Body of pancreas (tissue), 4 donors: ENCODE measurements around the gene NRIP1.

Experiments
- POLR2A ChIP-seq, 3 donors: fragments of 450-650 bp; IDR thresholded peaks; one replicate each; pipeline ENCODE4 v1.6.1; 2016; ENCODE audit warnings: antibody characterized with exemption in 3 of 3, mild to moderate bottlenecking in 2 of 3
- TF ChIP-seq, protein P1 (sequence below), 7 experiments: fragments of 450-650 bp in 4 of 7; fragments of 200-600 bp in 3 of 7; sonication (generic) in 3 of 7; IDR thresholded peaks; one replicate each; pipeline ENCODE4 v1.5.1; 2016 to 2019; ENCODE audit warnings: antibody characterized with exemption in 7 of 7

- TF ChIP-seq, protein P1, sequence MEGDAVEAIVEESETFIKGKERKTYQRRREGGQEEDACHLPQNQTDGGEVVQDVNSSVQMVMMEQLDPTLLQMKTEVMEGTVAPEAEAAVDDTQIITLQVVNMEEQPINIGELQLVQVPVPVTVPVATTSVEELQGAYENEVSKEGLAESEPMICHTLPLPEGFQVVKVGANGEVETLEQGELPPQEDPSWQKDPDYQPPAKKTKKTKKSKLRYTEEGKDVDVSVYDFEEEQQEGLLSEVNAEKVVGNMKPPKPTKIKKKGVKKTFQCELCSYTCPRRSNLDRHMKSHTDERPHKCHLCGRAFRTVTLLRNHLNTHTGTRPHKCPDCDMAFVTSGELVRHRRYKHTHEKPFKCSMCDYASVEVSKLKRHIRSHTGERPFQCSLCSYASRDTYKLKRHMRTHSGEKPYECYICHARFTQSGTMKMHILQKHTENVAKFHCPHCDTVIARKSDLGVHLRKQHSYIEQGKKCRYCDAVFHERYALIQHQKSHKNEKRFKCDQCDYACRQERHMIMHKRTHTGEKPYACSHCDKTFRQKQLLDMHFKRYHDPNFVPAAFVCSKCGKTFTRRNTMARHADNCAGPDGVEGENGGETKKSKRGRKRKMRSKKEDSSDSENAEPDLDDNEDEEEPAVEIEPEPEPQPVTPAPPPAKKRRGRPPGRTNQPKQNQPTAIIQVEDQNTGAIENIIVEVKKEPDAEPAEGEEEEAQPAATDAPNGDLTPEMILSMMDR (IDR thresholded peaks at IDR 0.05) = no peak
- TF ChIP-seq POLR2A (IDR thresholded peaks at IDR 0.05) = no peak
These were observed 5.9 kb downstream of the NRIP1 start for GRCh38 chr21:15058854-15059263.
